Right lung (tissue), 5 donors: ENCODE data around the gene TBL1XR1. TPM values are rescaled to one million over a fixed set of nuclear protein-coding genes. Genes with fewer than 3 reads are reported as not detected.

Source experiments
- DNase-seq, 2 donors: peaks; one replicate each; pipeline ENCODE4 v3.0.0-alpha.2; 2013
- polyA plus RNA-seq, 5 donors: library from polyadenylated mRNA; unstranded; fragments of 120-200 nt; gene quantifications; one replicate each; pipeline versions ENCODE4 v1.2.1 to v1.2.3, GENCODE V29; 2013; ENCODE audit warnings: inconsistent platforms in 1 of 5, low replicate concordance in 1 of 5; ENCODE audit not compliant: insufficient read length in 5 of 5, insufficient read depth in 1 of 5

Gene TBL1XR1
- polyA plus RNA-seq, 5 donors, result 90.4 to 166 (median 153) TPM

GRCh38 chr3:177069514-177070329 lies 127.6 kb downstream of the TBL1XR1 start:
- DNase-seq, result no peak

- DNase-seq, result no peak
Measured at GRCh38 chr3:177068967-177069366, 128.3 kb downstream of the TBL1XR1 start.

GRCh38 chr3:177066068-177066467 lies 131.2 kb downstream of the TBL1XR1 start:
- no peak for DNase-seq

DNA sequence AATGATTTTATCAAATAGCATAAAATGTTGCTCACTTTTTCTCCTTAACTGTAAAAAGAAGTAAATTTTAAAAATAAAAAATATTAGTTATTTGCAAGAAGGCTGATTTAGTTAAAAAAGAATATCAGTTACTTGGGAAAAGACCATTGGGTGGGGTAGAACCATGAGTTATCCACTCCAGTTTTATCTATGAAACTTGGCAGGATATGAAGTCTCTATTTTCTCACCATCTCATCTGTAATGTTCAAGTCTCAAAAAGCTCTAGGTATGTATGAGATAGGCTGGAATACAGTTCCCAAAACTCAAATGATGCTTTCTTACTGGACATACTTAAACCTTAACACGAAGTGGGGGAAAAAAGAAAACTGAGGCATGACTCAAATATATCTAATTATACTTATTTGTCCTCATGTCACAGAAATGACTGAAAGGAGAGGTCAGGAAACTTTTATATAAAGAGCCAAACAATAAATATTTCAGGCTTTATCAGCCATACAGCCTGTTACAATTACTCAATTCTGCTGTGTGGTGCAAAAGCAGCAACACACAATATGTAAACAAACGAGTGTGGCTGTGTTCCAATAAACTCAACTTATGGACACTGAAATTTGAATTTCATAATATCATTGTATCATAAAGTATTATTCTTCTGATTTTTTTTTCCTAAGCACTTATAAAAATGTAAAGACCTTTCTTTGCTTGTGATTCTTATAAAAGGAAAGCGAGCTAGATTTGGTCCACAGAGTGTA lies 131.8 kb downstream of the TBL1XR1 start:
- peak; percentile 55 to 70 for DNase-seq

- DNase-seq, result no peak
Measured at GRCh38 chr3:177062052-177062732, 135.1 kb downstream of the TBL1XR1 start.

DNA sequence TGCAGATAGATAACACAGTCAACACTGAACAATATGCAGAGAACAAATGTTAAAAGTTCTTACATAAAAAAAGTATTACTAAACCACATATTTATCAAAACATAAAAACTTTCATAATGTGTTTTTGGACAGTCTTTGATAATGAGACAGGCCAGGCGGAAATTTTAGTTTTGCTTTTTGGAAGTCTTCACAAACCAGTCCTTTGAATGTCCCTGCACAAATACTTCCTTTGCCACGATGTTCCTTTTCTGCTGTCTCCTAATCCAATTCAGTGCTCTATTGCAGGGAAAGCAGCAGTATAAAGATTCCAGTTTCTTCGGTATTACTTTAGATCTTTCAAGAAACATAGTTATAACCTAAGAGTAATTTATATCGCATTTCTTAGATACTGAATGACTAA lies 135.9 kb downstream of the TBL1XR1 start:
- DNase-seq, result no peak

DNA sequence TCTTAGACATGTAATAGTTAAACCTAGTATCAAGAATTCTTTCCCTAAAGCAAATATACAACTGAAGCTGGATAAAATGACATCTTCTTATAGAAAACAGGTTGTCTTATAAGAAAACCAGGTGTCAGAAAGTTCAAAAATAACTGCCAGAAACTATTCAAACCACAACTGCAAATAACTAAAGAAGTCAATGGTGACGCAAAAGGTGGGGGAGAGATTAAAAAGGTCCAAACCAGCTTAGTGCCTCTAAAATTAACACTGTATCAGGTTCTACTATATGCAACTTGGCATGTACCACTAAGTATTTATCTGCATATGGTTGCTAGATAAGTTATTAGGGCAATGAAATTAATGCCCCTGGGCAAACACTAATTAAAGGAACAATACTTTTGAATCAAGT lies 136.8 kb downstream of the TBL1XR1 start:
- DNase-seq, result no peak

DNA sequence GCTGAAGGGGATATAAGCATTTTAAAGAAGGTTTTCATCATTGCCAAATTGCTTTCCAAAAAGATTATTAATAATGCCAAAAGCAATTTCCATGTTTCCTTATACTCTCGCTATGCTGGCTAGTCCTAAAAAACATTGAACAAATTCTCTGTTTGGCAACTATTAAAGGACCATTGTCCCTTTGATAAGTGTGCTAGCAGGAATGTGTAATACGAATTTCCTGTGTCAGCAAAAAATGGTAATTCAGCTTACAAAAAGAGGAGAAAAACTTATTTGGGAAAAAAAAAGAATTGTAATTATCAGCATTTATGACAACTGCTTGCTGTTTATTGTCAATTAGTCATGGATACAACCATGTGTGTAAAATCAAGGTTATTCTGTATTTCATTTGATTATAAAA lies 138.6 kb downstream of the TBL1XR1 start:
- DNase-seq, result no peak

DNA sequence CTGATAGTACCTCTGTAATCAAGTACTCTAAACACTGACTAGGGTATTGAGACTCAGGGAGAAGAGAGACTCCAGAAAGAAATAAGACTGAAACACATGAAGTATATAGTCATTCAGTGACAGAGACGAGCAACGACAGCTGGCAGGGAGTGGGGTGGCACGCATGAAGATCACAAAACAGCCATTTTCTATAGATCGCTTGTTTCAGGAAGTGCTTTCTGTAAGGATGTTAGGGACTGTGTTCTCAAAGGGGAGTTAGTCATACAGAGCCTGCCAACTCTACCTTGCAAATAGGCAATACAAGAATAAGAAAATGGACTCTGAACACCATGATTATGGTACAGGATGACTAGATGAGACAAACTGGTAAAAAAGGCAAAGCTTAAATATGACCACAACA lies 139.5 kb downstream of the TBL1XR1 start:
- DNase-seq, result no peak

DNA sequence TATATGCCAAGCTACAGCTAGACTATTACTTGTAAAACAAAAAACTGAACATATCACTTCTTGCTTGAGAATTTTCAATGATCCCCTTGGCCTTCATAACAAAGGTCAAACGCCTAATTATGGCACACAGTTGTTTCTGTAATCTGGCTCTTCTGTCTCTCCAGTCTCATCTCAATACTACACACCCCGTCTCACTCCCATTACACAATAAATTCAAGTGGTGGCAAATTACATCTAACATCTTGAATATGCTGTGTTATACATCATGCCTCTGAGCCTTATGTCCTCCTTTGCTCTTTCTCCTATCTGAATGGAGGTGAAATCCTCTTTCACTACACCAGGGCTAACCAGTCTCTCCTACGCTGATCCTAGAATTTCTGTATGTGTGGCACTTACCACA lies 140.4 kb downstream of the TBL1XR1 start:
- DNase-seq, result no peak

DNA sequence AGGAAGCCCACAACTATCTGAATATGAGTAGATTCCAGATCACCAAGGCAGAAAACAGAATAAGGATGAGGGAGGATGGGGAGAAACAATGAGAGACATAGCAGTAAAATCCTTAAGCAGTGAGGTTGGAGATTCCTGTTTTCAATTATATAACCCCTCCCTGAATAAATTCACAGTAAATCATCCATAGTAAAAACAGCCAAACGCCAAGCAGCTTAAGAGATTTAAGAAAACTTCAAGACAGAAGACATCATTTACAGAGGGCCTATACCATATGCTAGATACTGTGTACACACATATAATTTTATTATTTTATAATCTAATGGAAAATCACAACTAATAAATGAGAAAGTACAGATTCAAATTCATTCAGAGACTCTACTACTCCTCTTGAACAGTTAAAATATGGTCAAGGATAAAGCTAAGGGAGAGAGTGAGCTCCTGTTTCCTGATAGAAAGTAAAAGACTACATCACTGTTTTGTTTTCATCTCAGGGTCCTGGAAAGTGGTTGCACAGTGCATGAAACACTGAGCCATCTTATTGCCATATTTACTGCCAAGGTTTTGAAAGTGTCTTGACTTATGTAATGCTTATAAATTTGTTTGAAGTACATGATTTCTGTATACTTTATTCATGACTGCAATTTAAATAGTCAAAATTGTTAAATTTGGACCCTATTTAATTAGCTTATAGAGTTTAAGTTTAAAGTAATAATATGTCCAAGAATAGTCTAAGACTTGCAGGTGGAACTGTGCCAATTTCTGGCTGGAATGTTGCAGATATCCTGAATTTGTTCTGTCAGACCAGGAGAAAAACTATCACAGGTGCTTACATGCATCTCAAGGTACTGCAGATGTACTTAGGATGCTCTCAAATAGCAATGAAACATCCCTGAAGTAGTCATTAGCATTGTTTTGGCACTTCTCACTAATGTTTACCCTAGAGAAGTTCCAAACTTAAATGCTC lies 141.4 kb downstream of the TBL1XR1 start:
- no peak for DNase-seq

GRCh38 chr3:177053107-177053506 lies 144.2 kb downstream of the TBL1XR1 start:
- DNase-seq, result no peak

DNA sequence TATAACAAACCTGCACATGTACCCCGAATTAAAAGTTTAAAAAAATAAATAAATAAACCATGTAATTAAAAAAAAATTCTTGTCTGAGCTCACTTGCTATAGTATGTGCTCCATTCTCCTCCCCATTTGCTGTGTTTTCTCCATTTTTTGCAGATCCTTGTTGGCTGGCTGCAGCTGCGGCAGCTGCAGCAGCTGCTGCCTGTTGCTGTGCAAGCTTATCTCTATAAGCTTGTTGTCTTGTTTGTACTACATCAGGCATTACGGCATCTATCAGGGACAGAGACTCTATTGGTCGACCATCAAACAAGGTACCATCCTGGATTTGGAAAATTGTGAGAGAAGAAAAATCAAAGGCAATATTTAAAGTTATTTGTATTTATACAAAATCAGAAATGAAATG lies 145.9 kb downstream of the TBL1XR1 start:
- DNase-seq, result no peak

- no peak for DNase-seq
Measured at GRCh38 chr3:177050501-177051237, 146.6 kb downstream of the TBL1XR1 start.

GRCh38 chr3:177045767-177046166 lies 151.5 kb downstream of the TBL1XR1 start:
- no peak for DNase-seq

- DNase-seq, result no peak
Measured at GRCh38 chr3:177045222-177045621, 152.1 kb downstream of the TBL1XR1 start.

GRCh38 chr3:177041730-177042551 lies 155.3 kb downstream of the TBL1XR1 start:
- DNase-seq, result no peak

GRCh38 chr3:177041021-177041729 lies 156.1 kb downstream of the TBL1XR1 start:
- peak in 1 of 2 donors; percentile 62 for DNase-seq
